ENCODE measurements around the gene PHF23.

Gene PHF23

GRCh38 chr17:7239091-7240027 is at the start of gene PHF23:
Gene PHF23, minus strand, starts transcription at chr17:7239457. Its CDS starts 178 bp downstream, at chr17:7239279.
- peak; percentile 92 to 94 for DNase-seq

- DNase-seq = no peak
Measured at GRCh38 chr17:7285679-7286078, 46.4 kb upstream of the PHF23 start.

- DNase-seq = no peak
Measured at GRCh38 chr17:7284911-7285310, 45.7 kb upstream of the PHF23 start.

GRCh38 chr17:7283471-7284216 is 44.4 kb upstream of the PHF23 start:
- no peak for DNase-seq

- no peak for DNase-seq
Measured at GRCh38 chr17:7282752-7283321, 43.6 kb upstream of the PHF23 start.

GRCh38 chr17:7281953-7282751 is 42.9 kb upstream of the PHF23 start:
- DNase-seq = no peak

GRCh38 chr17:7281074-7281952 is 42.1 kb upstream of the PHF23 start, which contains the start of gene SLC2A4:
Gene SLC2A4, plus strand, starts transcription at chr17:7281718. Its CDS starts 217 bp downstream, at chr17:7281935.
- DNase-seq = peak; percentile 87 to 88

GRCh38 chr17:7280519-7281073 is 41.3 kb upstream of the PHF23 start:
- peak; percentile 84 to 90 for DNase-seq

GRCh38 chr17:7279448-7279847 is 40.2 kb upstream of the PHF23 start:
- DNase-seq = no peak

- DNase-seq = no peak
Measured at GRCh38 chr17:7266784-7267183, 27.5 kb upstream of the PHF23 start.

GRCh38 chr17:7263801-7264078 is 24.5 kb upstream of the PHF23 start:
- DNase-seq = no peak

GRCh38 chr17:7262935-7263800 is 23.9 kb upstream of the PHF23 start:
- DNase-seq = no peak

GRCh38 chr17:7262192-7262934 is 23.1 kb upstream of the PHF23 start, which contains the start of gene CLDN7:
Gene CLDN7, minus strand, starts transcription at chr17:7262478. Its CDS starts 435 bp downstream, at chr17:7262043.
- no peak for DNase-seq

GRCh38 chr17:7261379-7262191 is 22.3 kb upstream of the PHF23 start:
- DNase-seq = no peak

GRCh38 chr17:7260651-7261378 is 21.6 kb upstream of the PHF23 start:
- peak in 1 of 2 donors; percentile 23 for DNase-seq

GRCh38 chr17:7260151-7260550 is 20.9 kb upstream of the PHF23 start:
- no peak for DNase-seq

GRCh38 chr17:7259555-7259889 is 20.3 kb upstream of the PHF23 start:
- no peak for DNase-seq
